AG04450 (cell line): ENCODE data around the gene MARK1. TPM values are rescaled to one million over a fixed set of nuclear protein-coding genes. Genes with fewer than 3 reads are reported as not detected.

Source experiments
- CTCF ChIA-PET: fragments of 300-600, 350-600 bp; formaldehyde crosslinking; extraction: SDS; loops from one replicate; lab custom pipeline; 2022; ENCODE audit warnings: antibody characterized with exemption, inconsistent platforms; lab: Charles Lee
- POLR2A ChIA-PET: fragments of 350-600 bp; formaldehyde crosslinking; extraction: SDS; loops from one replicate; lab custom pipeline; 2021; ENCODE audit warnings: antibody characterized with exemption, inconsistent platforms; lab: Yijun Ruan, JAX
- DNase-seq: peaks from one replicate; pipeline ENCODE4 v3.0.0-alpha.2; 2011; ENCODE audit warnings: low read depth, low spot score
- H3K27ac ChIP-seq: one replicate; pipeline ENCODE4 v1.5.1; 2012; ENCODE audit warnings: low read depth, low read length, control low read depth
- H3K27me3 ChIP-seq: one replicate; pipeline ENCODE4 v1.6.0; 2012; ENCODE audit warnings: low read length; ENCODE audit not compliant: control insufficient read depth, insufficient read depth
- H3K4me3 ChIP-seq: 2 replicates; pipeline ENCODE4 v1.5.1; 2011; ENCODE audit warnings: mild to moderate bottlenecking, low read depth, low read length, control low read depth
- H3K9me3 ChIP-seq: 2 replicates; pipeline ENCODE4 v1.5.1; 2012; ENCODE audit warnings: low read length; ENCODE audit not compliant: control insufficient read depth, insufficient read depth
- CTCF ChIP-seq: IDR thresholded peaks from 2 replicates; pipeline ENCODE4 v1.5.1; 2011; ENCODE audit warnings: low read depth, low read length, control low read depth, inconsistent platforms
- polyA plus RNA-seq: library from polyadenylated mRNA; depleted of rRNA; stranded (reverse); fragments of >200 nt; gene quantifications from 2 replicates; pipeline ENCODE4 v1.2.3, GENCODE V29; 2011

The MARK1 gene
- polyA plus RNA-seq, 1 experiment = not detected

GRCh38 chr1:220703305-220703704 lies 175.4 kb downstream of the MARK1 start:
- DNase-seq = no peak
- CTCF ChIA-PET = interaction anchor here (1.0 to 2.4 kb wide), 4 partner anchors 10 to 73 kb away, joined by 3 to 10 read pairs (median 6); no protein-coding TSS in a partner anchor

GRCh38 chr1:220705782-220706181 lies 177.8 kb downstream of the MARK1 start:
- Histone ChIP-seq H3K9me3 (no peaks in the 10 kb centered on the region), H3K27ac (no peak overlapping the region), H3K27me3 (peaks cover 5% of the 10 kb centered on the region), H3K4me3 (no peak overlapping the region)
- DNase-seq = no peak
- POLR2A ChIA-PET = no interaction called here
- CTCF ChIA-PET = no interaction called here
- TF ChIP-seq CTCF = no peak

More at GRCh38 chr1:220703305-220703704, 175.4 kb downstream of the MARK1 start:
- H3K27ac ChIP-seq = no peak overlapping the region
- no peak overlapping the region for H3K4me3 ChIP-seq
- H3K9me3 ChIP-seq = no peaks in the 10 kb centered on the region
- no peak for TF ChIP-seq CTCF
- peaks cover 11% of the 10 kb centered on the region for H3K27me3 ChIP-seq
- POLR2A ChIA-PET = no interaction called here

DNA sequence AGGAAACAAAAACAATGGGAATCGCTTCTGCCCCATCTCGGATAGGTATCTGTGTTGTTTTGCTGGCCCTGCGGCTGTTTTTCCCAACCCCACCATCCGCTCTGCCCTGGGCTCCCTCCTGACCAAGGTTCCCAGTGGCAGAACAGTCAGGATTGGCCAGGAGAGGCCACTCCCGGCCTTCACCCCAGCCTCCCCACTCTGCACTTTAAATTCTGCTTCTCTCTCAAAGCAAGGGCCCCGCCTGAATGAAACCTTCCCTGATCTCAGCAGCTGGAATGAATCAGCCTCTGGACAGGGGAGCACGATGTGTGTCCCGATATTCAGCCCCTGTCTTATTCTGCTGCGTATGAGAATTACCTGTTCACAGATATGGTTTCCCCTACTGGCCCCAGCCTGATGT lies 178.5 kb downstream of the MARK1 start:
- no peak for DNase-seq
- H3K9me3 ChIP-seq = no peaks in the 10 kb centered on the region
- no peak for TF ChIP-seq CTCF
- POLR2A ChIA-PET = no interaction called here
- peaks cover 5% of the 10 kb centered on the region for H3K27me3 ChIP-seq
- H3K4me3 ChIP-seq = no peak overlapping the region
- CTCF ChIA-PET = no interaction called here
- H3K27ac ChIP-seq = no peak overlapping the region

GRCh38 chr1:220707160-220707559 lies 179.2 kb downstream of the MARK1 start:
- no peak overlapping the region for H3K27ac ChIP-seq
- no peaks in the 10 kb centered on the region for H3K9me3 ChIP-seq
- peaks cover 5% of the 10 kb centered on the region for H3K27me3 ChIP-seq
- POLR2A ChIA-PET = no interaction called here
- CTCF ChIA-PET = interaction anchor here (0.8 to 1.7 kb wide), 2 partner anchors 26 to 69 kb away, joined by 3 to 7 read pairs; no protein-coding TSS in a partner anchor
- H3K4me3 ChIP-seq = no peak overlapping the region
- TF ChIP-seq CTCF = no peak
- no peak for DNase-seq

DNA sequence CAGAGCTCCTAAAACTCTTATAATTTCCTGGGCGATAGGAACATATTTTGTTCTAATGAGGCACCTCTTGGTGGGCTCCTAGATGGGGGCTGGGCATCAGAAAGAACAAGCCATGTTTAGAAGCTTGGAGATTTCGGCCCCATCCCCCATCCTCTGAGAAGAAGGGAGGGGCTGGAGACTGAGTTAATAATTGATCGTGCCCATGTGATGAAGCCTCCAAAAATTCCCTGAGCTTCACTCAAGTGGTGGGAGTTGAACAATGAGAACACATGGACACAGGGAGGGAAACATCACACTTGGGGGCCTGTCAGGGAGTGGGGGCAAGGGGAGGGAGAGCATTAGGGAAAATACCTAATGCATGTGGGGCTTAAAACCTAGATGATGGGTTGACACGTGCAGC lies 180.3 kb downstream of the MARK1 start:
- no peak for TF ChIP-seq CTCF
- Histone ChIP-seq H3K4me3 (no peak overlapping the region), H3K9me3 (no peaks in the 10 kb centered on the region), H3K27ac (no peak overlapping the region), H3K27me3 (peaks cover 2% of the 10 kb centered on the region)
- CTCF ChIA-PET = interaction anchor here (0.8 to 1.7 kb wide), 2 partner anchors 25 to 68 kb away, joined by 3 to 7 read pairs; no protein-coding TSS in a partner anchor
- POLR2A ChIA-PET = no interaction called here
- no peak for DNase-seq
